Activated naive CD8-positive, alpha-beta T cell treated with anti-CD3 and anti-CD28 coated beads, Interleukin-2, amount 10 ng/mL, durations not matched to agents 7 days and 5 days (primary cell): ENCODE measurements around the gene ADTRP. TPM values are rescaled to one million over a fixed set of nuclear protein-coding genes. Genes with fewer than 3 reads are reported as not detected.
A peak's percentile ranks its signal among the peaks of the same experiment; 100 is the strongest.

ENCODE experiments used
- ATAC-seq: fragments of 150-1000 bp; cut with Tn5 transposase; one replicate; pipeline ENCODE4 v1.10.0; 2021; ENCODE audit warnings: low read depth, moderate library complexity
- POLR2A ChIA-PET: fragments of 350-600 bp; sonication (Branson Sonifier 250); formaldehyde crosslinking; loops from one replicate; lab custom pipeline; 2021; ENCODE audit warnings: antibody characterized with exemption; lab: Charles Lee
- DNase-seq: peaks from one replicate; pipeline ENCODE4 v3.0.0; 2021
- H3K27ac Mint-ChIP-seq: one replicate; pipeline ENCODE4 v1.8.0; 2022; ENCODE audit warnings: mild to moderate bottlenecking, mixed read lengths
- H3K27me3 Mint-ChIP-seq: one replicate; pipeline ENCODE4 v1.8.0; 2022; ENCODE audit warnings: mild to moderate bottlenecking, moderate library complexity, mixed read lengths
- H3K36me3 Mint-ChIP-seq: one replicate; pipeline ENCODE4 v1.8.0; 2021; ENCODE audit warnings: mild to moderate bottlenecking, mixed read lengths
- H3K4me1 Mint-ChIP-seq: one replicate; pipeline ENCODE4 v1.8.0; 2021; ENCODE audit warnings: mixed read lengths
- H3K4me3 Mint-ChIP-seq: one replicate; pipeline ENCODE4 v1.8.0; 2022; ENCODE audit warnings: mild to moderate bottlenecking, moderate library complexity, mixed read lengths
- H3K9me3 Mint-ChIP-seq: one replicate; pipeline ENCODE4 v1.8.0; 2021; ENCODE audit warnings: mixed read lengths
- total RNA-seq, 2 experiments: library from RNA; stranded (reverse); gene quantifications; one replicate each; pipeline ENCODE4 v1.2.3, GENCODE V29; 2021

Gene ADTRP
- total RNA-seq, 2 experiments from 2014 or later: 1.9 to 2.3 TPM

DNA sequence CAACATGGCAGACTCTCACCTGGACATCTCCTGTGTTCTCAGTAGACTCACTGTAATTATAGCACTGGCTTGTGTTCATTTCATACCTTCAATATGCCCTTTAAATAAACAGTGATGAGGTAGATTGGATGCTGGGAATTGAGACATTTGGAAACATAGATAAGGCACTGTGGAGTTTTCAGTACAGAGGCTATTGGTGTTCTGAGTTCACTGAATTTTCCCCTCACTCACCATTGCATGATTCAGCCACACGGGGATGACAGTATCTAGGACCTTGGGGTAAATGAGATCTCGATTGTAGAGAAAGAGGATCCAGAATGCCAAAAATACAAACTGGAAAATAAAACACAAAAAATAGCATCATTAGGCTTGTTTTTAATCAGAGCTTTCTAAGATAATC, 12.6 kb downstream of the ADTRP start:
- H3K9me3 Mint-ChIP-seq: no peaks in the 10 kb centered on the region
- no peak for ATAC-seq
- POLR2A ChIA-PET: no interaction called here

GRCh38 chr6:11764250-11764604, 14.4 kb downstream of the ADTRP start:
- ATAC-seq: no peak
- Mint-ChIP-seq H3K27me3 (no peaks in the 10 kb centered on the region), H3K9me3 (no peaks in the 10 kb centered on the region), H3K27ac (no peak overlapping the region), H3K4me1 (peaks cover 3% of the 10 kb centered on the region), H3K36me3 (no peaks in the 10 kb centered on the region), H3K4me3 (no peak overlapping the region)
- POLR2A ChIA-PET: no interaction called here
- DNase-seq: no peak

More for the DNA sequence above, 12.6 kb downstream of the ADTRP start:
- Mint-ChIP-seq H3K27me3 (no peaks in the 10 kb centered on the region), H3K27ac (no peak overlapping the region), H3K4me3 (no peak overlapping the region), H3K4me1 (peaks cover 3% of the 10 kb centered on the region), H3K36me3 (no peaks in the 10 kb centered on the region)
- DNase-seq: no peak

GRCh38 chr6:11763460-11764249, 14.9 kb downstream of the ADTRP start:
- peaks cover 3% of the 10 kb centered on the region for H3K4me1 Mint-ChIP-seq

DNA sequence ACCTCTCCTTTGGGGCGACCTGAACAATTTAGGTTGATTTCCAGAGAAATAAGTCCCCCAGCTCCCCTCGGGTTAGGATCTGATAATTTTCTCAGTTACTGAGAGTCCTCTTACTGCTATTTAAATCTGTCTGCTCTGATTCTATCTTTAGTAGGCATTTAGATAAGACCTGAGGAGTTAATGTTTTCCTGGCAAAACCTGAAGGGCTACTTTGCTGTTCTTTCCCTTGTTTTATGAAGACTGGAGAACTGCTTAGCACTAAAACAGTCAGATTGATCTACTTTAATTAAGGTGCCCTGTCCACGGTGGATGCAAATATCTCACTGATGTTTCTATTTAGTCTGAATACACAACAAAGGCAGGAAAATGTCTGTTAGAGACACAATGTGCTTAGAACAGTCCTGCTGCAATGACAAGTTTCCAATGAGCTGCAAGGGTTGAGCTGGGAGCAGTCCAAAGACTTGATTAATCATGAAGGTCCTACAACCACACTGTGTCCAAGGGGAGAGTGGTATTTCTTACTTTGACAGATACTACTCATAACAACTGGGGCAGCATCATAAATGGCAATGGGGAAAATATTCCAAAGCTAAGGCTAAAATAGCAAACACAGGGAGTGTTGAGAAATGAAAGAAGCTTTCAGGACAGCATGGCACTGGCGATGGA, 15.7 kb downstream of the ADTRP start:
- Mint-ChIP-seq H3K4me1 (peaks cover 3% of the 10 kb centered on the region), H3K27me3 (no peaks in the 10 kb centered on the region), H3K9me3 (no peaks in the 10 kb centered on the region), H3K36me3 (no peaks in the 10 kb centered on the region), H3K27ac (no peak overlapping the region), H3K4me3 (no peak overlapping the region)
- POLR2A ChIA-PET: no interaction called here
- ATAC-seq: no peak
- DNase-seq: no peak

More at GRCh38 chr6:11763460-11764249, 14.9 kb downstream of the ADTRP start:
- Mint-ChIP-seq H3K36me3 (no peaks in the 10 kb centered on the region), H3K9me3 (no peaks in the 10 kb centered on the region), H3K4me3 (no peak overlapping the region), H3K27me3 (no peaks in the 10 kb centered on the region), H3K27ac (no peak overlapping the region)
- POLR2A ChIA-PET: no interaction called here
- no peak for DNase-seq
- no peak for ATAC-seq

DNA sequence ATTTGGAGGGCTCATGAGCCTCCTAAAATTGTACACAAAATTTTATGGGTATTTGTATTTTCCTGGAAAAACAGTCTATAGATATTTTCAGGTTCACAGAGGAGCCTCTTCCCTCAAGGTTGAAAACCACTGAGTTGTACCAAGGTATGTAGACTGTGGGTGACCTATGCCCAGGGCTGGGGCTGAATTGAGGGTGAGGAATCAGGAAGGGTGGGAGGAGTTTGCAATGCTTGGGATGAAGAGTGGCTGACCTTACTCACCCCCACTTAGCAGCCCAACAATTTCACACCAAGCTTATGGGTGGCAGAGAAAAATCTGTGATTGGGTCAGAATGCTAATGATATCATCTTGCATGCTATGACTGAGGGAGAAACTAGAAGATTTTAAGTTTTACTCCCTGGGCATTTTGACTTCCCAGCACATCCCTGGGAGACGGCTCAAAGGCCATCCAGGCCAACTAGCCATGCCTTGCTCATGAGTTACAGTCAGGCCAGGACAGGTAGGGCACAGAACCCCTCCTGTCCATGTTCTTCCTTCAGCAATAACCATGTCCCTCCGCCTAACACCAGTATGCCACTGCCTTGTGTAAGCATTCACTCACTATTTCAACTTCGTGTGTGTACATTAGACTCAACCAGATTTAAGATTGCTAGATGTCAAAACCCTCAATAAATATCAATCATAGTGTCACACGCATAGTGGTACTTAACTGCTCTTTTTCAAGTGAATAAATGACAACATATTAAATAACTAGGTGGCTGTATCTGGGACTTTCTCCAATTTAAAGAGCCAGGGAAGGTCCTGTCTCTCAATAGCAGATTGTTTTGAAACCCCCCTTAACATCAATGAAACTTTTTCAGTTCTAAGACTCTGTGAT, 16.6 kb downstream of the ADTRP start:
- peaks cover 4% of the 10 kb centered on the region for H3K9me3 Mint-ChIP-seq
- H3K36me3 Mint-ChIP-seq: no peaks in the 10 kb centered on the region
- POLR2A ChIA-PET: no interaction called here
- no peaks in the 10 kb centered on the region for H3K27me3 Mint-ChIP-seq
- no peak overlapping the region for H3K4me3 Mint-ChIP-seq
- no peak for DNase-seq
- no peak overlapping the region for H3K27ac Mint-ChIP-seq
- ATAC-seq: no peak
- H3K4me1 Mint-ChIP-seq: peaks cover 6% of the 10 kb centered on the region

GRCh38 chr6:11760015-11760473, 18.6 kb downstream of the ADTRP start:
- POLR2A ChIA-PET: no interaction called here
- Mint-ChIP-seq H3K36me3 (peaks cover 2% of the 10 kb centered on the region), H3K4me3 (no peak overlapping the region), H3K9me3 (peaks cover 4% of the 10 kb centered on the region), H3K27me3 (no peaks in the 10 kb centered on the region), H3K27ac (no peak overlapping the region), H3K4me1 (peaks cover 11% of the 10 kb centered on the region)
- ATAC-seq (no peak), DNase-seq (no peak)

DNA sequence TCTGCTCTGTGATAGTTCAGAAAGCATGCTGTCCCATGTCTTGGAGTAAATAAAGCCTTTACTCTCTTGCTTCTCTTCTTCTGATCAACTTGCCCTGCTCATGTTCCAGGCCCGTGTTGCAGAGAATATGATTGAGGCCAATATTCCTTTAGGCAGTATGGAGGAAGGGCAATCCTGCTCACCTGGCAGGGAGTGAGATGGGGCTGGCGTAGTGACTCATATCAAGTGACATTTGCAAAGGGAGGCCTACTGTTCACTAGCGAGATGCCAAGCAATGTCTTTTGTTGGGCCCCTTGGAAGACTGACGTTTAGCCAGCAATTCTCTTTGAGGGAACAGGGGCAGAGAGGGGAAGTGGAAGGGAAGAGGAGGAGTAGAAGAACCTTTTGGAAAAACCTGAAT, 19.7 kb downstream of the ADTRP start:
- no peak for ATAC-seq
- POLR2A ChIA-PET: no interaction called here
- DNase-seq: no peak

GRCh38 chr6:11756726-11757125, 21.9 kb downstream of the ADTRP start:
- DNase-seq (no peak), ATAC-seq (peak; percentile 50)
- H3K27me3 Mint-ChIP-seq: no peaks in the 10 kb centered on the region
- POLR2A ChIA-PET: no interaction called here
- H3K27ac Mint-ChIP-seq: no peak overlapping the region
- H3K4me1 Mint-ChIP-seq: peaks cover 8% of the 10 kb centered on the region
- H3K4me3 Mint-ChIP-seq: no peak overlapping the region
- peaks cover 4% of the 10 kb centered on the region for H3K9me3 Mint-ChIP-seq
- peaks cover 2% of the 10 kb centered on the region for H3K36me3 Mint-ChIP-seq

More for the DNA sequence above, 19.7 kb downstream of the ADTRP start:
- no peak overlapping the region for H3K4me3 Mint-ChIP-seq
- peaks cover 8% of the 10 kb centered on the region for H3K4me1 Mint-ChIP-seq
- H3K27ac Mint-ChIP-seq: no peak overlapping the region
- peaks cover 2% of the 10 kb centered on the region for H3K36me3 Mint-ChIP-seq
- peaks cover 4% of the 10 kb centered on the region for H3K9me3 Mint-ChIP-seq
- no peaks in the 10 kb centered on the region for H3K27me3 Mint-ChIP-seq

DNA sequence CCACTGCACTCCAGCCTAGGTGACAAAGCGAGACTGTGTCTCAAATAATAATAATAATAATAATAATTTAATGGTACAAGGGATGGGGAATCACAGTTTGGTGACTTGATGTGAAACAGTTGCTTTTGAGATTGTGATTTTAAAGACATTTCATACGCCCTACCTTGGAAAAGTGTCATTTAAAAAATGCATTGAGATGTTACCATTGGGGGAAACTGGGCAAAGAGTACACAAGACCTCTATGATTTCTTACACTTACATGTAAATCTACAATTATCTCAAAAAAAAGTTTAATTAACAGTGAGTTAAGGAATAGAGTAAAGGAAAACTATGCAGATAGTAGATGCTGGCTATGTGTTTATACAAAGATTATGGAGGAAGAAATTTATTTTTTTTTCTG, 22.3 kb downstream of the ADTRP start:
- ATAC-seq (no peak), DNase-seq (no peak)
- Mint-ChIP-seq H3K27ac (no peak overlapping the region), H3K4me1 (peaks cover 8% of the 10 kb centered on the region), H3K9me3 (peaks cover 4% of the 10 kb centered on the region), H3K27me3 (no peaks in the 10 kb centered on the region), H3K4me3 (no peak overlapping the region), H3K36me3 (peaks cover 2% of the 10 kb centered on the region)
- POLR2A ChIA-PET: no interaction called here

DNA sequence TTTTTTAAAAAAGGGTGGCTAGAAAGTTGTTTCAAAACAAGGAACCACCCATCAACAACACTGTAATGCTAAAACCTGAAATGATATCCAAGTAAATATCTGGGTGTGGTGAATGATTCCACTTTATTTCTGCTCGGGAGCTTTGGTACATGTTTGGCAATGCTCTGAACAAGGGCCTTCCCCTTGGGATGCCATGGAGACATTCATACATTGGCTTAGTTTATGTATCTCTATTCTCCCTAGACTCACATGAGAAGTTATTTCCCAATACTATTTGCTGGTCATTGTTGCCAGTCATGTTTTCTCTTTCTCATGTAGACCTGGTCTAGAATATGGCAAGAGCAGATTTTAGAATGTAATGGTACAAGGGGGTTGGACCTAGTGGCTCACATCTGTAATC, 22.9 kb downstream of the ADTRP start:
- ATAC-seq: no peak
- no peak for DNase-seq
- no peaks in the 10 kb centered on the region for H3K27me3 Mint-ChIP-seq

DNA sequence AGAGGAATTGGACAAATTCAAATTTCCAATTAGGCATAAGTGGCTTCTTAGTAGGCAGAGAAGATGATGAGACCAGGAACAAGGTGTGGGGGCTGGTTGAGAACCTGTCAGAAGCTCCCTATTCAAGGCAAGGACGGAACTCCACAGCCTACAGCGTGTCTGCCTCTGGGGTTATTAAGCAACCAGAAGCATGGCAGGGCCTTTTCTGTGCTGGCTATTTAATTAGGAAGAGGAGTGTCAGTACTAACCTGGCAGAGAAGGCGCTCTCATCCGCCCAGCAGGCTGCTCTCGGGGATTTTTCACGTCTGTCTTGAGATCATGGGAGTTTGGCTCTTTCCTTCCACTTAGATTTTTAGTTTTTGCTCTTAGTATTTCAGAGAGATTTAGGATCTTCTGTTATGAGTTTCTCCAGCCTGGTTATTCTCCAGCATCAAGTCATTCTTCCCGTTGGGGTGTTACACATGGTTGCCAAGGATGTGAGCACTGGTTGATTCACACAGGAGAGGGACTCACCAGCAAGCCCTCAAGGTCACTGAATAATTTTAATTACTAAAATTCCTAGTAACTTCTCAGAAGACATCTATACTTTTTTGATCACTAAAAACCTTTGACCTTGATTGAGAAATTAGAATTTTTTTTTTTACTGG, 23.9 kb downstream of the ADTRP start:
- DNase-seq (no peak), ATAC-seq (no peak)
- POLR2A ChIA-PET: no interaction called here
- peaks cover 4% of the 10 kb centered on the region for H3K9me3 Mint-ChIP-seq
- H3K27ac Mint-ChIP-seq: no peak overlapping the region
- H3K4me3 Mint-ChIP-seq: no peak overlapping the region
- H3K4me1 Mint-ChIP-seq: peaks cover 8% of the 10 kb centered on the region
- peaks cover 2% of the 10 kb centered on the region for H3K36me3 Mint-ChIP-seq
- H3K27me3 Mint-ChIP-seq: no peaks in the 10 kb centered on the region

More for the DNA sequence above, 22.9 kb downstream of the ADTRP start:
- H3K36me3 Mint-ChIP-seq: peaks cover 2% of the 10 kb centered on the region
- no peak overlapping the region for H3K4me3 Mint-ChIP-seq
- no peak overlapping the region for H3K27ac Mint-ChIP-seq
- peaks cover 8% of the 10 kb centered on the region for H3K4me1 Mint-ChIP-seq
- POLR2A ChIA-PET: no interaction called here
- H3K9me3 Mint-ChIP-seq: peaks cover 4% of the 10 kb centered on the region

- ATAC-seq (no peak), DNase-seq (no peak)
- Mint-ChIP-seq H3K36me3 (peaks cover 2% of the 10 kb centered on the region), H3K4me3 (no peak overlapping the region), H3K4me1 (peaks cover 8% of the 10 kb centered on the region), H3K27me3 (no peaks in the 10 kb centered on the region), H3K27ac (no peak overlapping the region), H3K9me3 (peaks cover 4% of the 10 kb centered on the region)
- POLR2A ChIA-PET: no interaction called here
Observed at GRCh38 chr6:11753798-11754197, 24.8 kb downstream of the ADTRP start.

GRCh38 chr6:11752360-11752759, 26.2 kb downstream of the ADTRP start:
- Mint-ChIP-seq H3K4me1 (peaks cover 8% of the 10 kb centered on the region), H3K36me3 (peaks cover 2% of the 10 kb centered on the region), H3K9me3 (peaks cover 2% of the 10 kb centered on the region), H3K27ac (no peak overlapping the region), H3K4me3 (no peak overlapping the region), H3K27me3 (no peaks in the 10 kb centered on the region)
- POLR2A ChIA-PET: no interaction called here
- ATAC-seq (no peak), DNase-seq (no peak)
